Activated naive CD4-positive, alpha-beta T cell treated with anti-CD3 and anti-CD28 coated beads for 36 hours (primary cell): ENCODE results near the gene YES1. TPM values are rescaled to one million over a fixed set of nuclear protein-coding genes. Genes with fewer than 3 reads are reported as not detected.
A peak's percentile ranks its signal among the peaks of the same experiment; 100 is the strongest.

ENCODE experiments used
- CTCF ChIA-PET: fragments of 350-600 bp; sonication (Branson Sonifier 250); formaldehyde crosslinking; loops from one replicate; lab custom pipeline; 2021; ENCODE audit warnings: antibody characterized with exemption; lab: Charles Lee
- DNase-seq: peaks from one replicate; pipeline ENCODE4 v3.0.0-alpha.2; 2020
- H3K27ac Mint-ChIP-seq: one replicate; pipeline ENCODE4 v1.8.0; 2021; ENCODE audit warnings: mild to moderate bottlenecking, mixed read lengths
- H3K27me3 Mint-ChIP-seq: one replicate; pipeline ENCODE4 v1.8.0; 2021; ENCODE audit warnings: low read depth, mixed read lengths
- H3K36me3 Mint-ChIP-seq: one replicate; pipeline ENCODE4 v1.8.0; 2021; ENCODE audit warnings: low read depth, mixed read lengths
- H3K4me1 Mint-ChIP-seq: one replicate; pipeline ENCODE4 v1.8.0; 2021; ENCODE audit warnings: low read depth, mixed read lengths
- H3K4me3 Mint-ChIP-seq: one replicate; pipeline ENCODE4 v1.8.0; 2021; ENCODE audit warnings: mild to moderate bottlenecking, moderate library complexity, mixed read lengths
- H3K9me3 Mint-ChIP-seq: one replicate; pipeline ENCODE4 v1.8.0; 2021; ENCODE audit warnings: mixed read lengths
- intact Hi-C: fragments of 100-400 bp; cut with micrococcal nuclease; formaldehyde crosslinking; loops from one replicate; pipeline ENCODE4 v1.15.1; 2023
- total RNA-seq, 2 experiments: library from RNA; stranded (reverse); gene quantifications; one replicate each; pipeline ENCODE4 v1.2.3, GENCODE V29; 2021

YES1 gene
- total RNA-seq, result 1 to 10 TPM; 6.7 to 8.3 TPM

- intact Hi-C loops, result loop anchor here (2.0 to 10.0 kb wide), 4 partner anchors 701 to 1845 kb away; partner anchors contain the start of genes METTL4, NDC80 and SMCHD1
Observed at GRCh38 chr18:811892-812375, at the start of gene YES1. Gene YES1, minus strand, starts transcription at chr18:812242. Its CDS starts 55,415 bp downstream, at chr18:756827.

GRCh38 chr18:857986-858385 is 45.9 kb upstream of the YES1 start:
- DNase-seq, result no peak
- no peaks in the 10 kb centered on the region for H3K4me1 Mint-ChIP-seq
- H3K4me3 Mint-ChIP-seq, result no peak overlapping the region
- no peaks in the 10 kb centered on the region for H3K36me3 Mint-ChIP-seq
- CTCF ChIA-PET, result no interaction called here
- H3K27ac Mint-ChIP-seq, result no peak overlapping the region
- H3K9me3 Mint-ChIP-seq, result no peaks in the 10 kb centered on the region
- peaks cover 3% of the 10 kb centered on the region for H3K27me3 Mint-ChIP-seq
- intact Hi-C loops, result no loop called here

More at GRCh38 chr18:811892-812375, at the start of gene YES1:
- peaks cover 4% of the 10 kb centered on the region for H3K36me3 Mint-ChIP-seq
- no peak for DNase-seq
- H3K9me3 Mint-ChIP-seq, result no peaks in the 10 kb centered on the region
- CTCF ChIA-PET, result interaction anchor here (2.2 to 4.3 kb wide), 3 partner anchors 19 to 99 kb away, joined by 8 to 31 read pairs (median 17); partner anchors contain the start of gene ENOSF1
- peak within 1 kb of the TSS; percentile 95 for H3K4me3 Mint-ChIP-seq
- peak within 1 kb of the TSS; percentile 99 for H3K27ac Mint-ChIP-seq
- H3K27me3 Mint-ChIP-seq, result no peaks in the 10 kb centered on the region
- H3K4me1 Mint-ChIP-seq, result peaks cover 56% of the 10 kb centered on the region

GRCh38 chr18:853471-853870 is 41.4 kb upstream of the YES1 start:
- DNase-seq, result no peak
- Mint-ChIP-seq H3K4me3 (no peak overlapping the region), H3K4me1 (no peaks in the 10 kb centered on the region), H3K27ac (no peak overlapping the region), H3K27me3 (peaks cover 3% of the 10 kb centered on the region), H3K36me3 (no peaks in the 10 kb centered on the region), H3K9me3 (no peaks in the 10 kb centered on the region)
- intact Hi-C loops, result no loop called here
- CTCF ChIA-PET, result interaction anchor here (0.6 to 2.6 kb wide), 4 partner anchors 8 to 825 kb away, joined by 3 to 7 read pairs (median 3); no protein-coding TSS in a partner anchor

- intact Hi-C loops, result no loop called here
- no peak overlapping the region for H3K4me3 Mint-ChIP-seq
- H3K36me3 Mint-ChIP-seq, result no peaks in the 10 kb centered on the region
- DNase-seq, result no peak
- H3K9me3 Mint-ChIP-seq, result no peaks in the 10 kb centered on the region
- peaks cover 3% of the 10 kb centered on the region for H3K27me3 Mint-ChIP-seq
- H3K4me1 Mint-ChIP-seq, result no peaks in the 10 kb centered on the region
- CTCF ChIA-PET, result no interaction called here
- no peak overlapping the region for H3K27ac Mint-ChIP-seq
Observed at GRCh38 chr18:850960-851359, 38.9 kb upstream of the YES1 start.

- intact Hi-C loops, result no loop called here
- CTCF ChIA-PET, result interaction anchor here (2.3 kb wide), 1 partner anchor 9 kb away, joined by 9 read pairs; no protein-coding TSS in a partner anchor
- Mint-ChIP-seq H3K4me1 (no peaks in the 10 kb centered on the region), H3K4me3 (no peak overlapping the region), H3K27me3 (peaks cover 2% of the 10 kb centered on the region), H3K36me3 (no peaks in the 10 kb centered on the region), H3K27ac (no peak overlapping the region), H3K9me3 (no peaks in the 10 kb centered on the region)
- DNase-seq, result no peak
Observed at GRCh38 chr18:849021-849420, 37.0 kb upstream of the YES1 start.

GRCh38 chr18:848062-848861 is 36.2 kb upstream of the YES1 start:
- CTCF ChIA-PET, result interaction anchor here (2.3 kb wide), 1 partner anchor 9 kb away, joined by 9 read pairs; no protein-coding TSS in a partner anchor
- Mint-ChIP-seq H3K27ac (no peak overlapping the region), H3K4me3 (no peak overlapping the region), H3K4me1 (no peaks in the 10 kb centered on the region), H3K9me3 (no peaks in the 10 kb centered on the region), H3K36me3 (no peaks in the 10 kb centered on the region), H3K27me3 (no peaks in the 10 kb centered on the region)
- intact Hi-C loops, result no loop called here
- no peak for DNase-seq

GRCh38 chr18:845152-845819 is 33.2 kb upstream of the YES1 start:
- intact Hi-C loops, result no loop called here
- CTCF ChIA-PET, result interaction anchor here (1.3 kb wide), 1 partner anchor 15 kb away, joined by 3 read pairs; no protein-coding TSS in a partner anchor
- Mint-ChIP-seq H3K36me3 (no peaks in the 10 kb centered on the region), H3K27ac (no peak overlapping the region), H3K9me3 (no peaks in the 10 kb centered on the region), H3K27me3 (no peaks in the 10 kb centered on the region), H3K4me1 (peaks cover 4% of the 10 kb centered on the region), H3K4me3 (no peak overlapping the region)
- no peak for DNase-seq

GRCh38 chr18:841647-842370 is 29.8 kb upstream of the YES1 start:
- H3K4me3 Mint-ChIP-seq, result no peak overlapping the region
- peaks cover 8% of the 10 kb centered on the region for H3K4me1 Mint-ChIP-seq
- DNase-seq, result no peak
- intact Hi-C loops, result no loop called here
- H3K27me3 Mint-ChIP-seq, result no peaks in the 10 kb centered on the region
- no peaks in the 10 kb centered on the region for H3K36me3 Mint-ChIP-seq
- no peaks in the 10 kb centered on the region for H3K9me3 Mint-ChIP-seq
- no peak overlapping the region for H3K27ac Mint-ChIP-seq
- CTCF ChIA-PET, result interaction anchor here (0.6 to 5.1 kb wide), 7 partner anchors 11 to 221 kb away, joined by 3 to 112 read pairs (median 5); partner anchors contain the start of gene ENOSF1

- CTCF ChIA-PET, result interaction anchor here (0.6 to 5.1 kb wide), 12 partner anchors 9 to 227 kb away, joined by 3 to 112 read pairs (median 4); no protein-coding TSS in a partner anchor
- Mint-ChIP-seq H3K36me3 (no peaks in the 10 kb centered on the region), H3K4me3 (no peak overlapping the region), H3K9me3 (no peaks in the 10 kb centered on the region), H3K4me1 (peaks cover 8% of the 10 kb centered on the region), H3K27me3 (no peaks in the 10 kb centered on the region), H3K27ac (no peak overlapping the region)
- intact Hi-C loops, result no loop called here
- DNase-seq, result no peak
Observed at GRCh38 chr18:840516-840915, 28.5 kb upstream of the YES1 start.

- CTCF ChIA-PET, result interaction anchor here (0.7 to 5.1 kb wide), 40 partner anchors 9 to 514 kb away, joined by 3 to 112 read pairs (median 5); partner anchors contain the start of gene ENOSF1
- Mint-ChIP-seq H3K9me3 (no peaks in the 10 kb centered on the region), H3K36me3 (no peaks in the 10 kb centered on the region), H3K27ac (no peak overlapping the region), H3K4me3 (no peak overlapping the region), H3K27me3 (no peaks in the 10 kb centered on the region), H3K4me1 (peaks cover 8% of the 10 kb centered on the region)
- DNase-seq, result no peak
- intact Hi-C loops, result no loop called here
Observed at GRCh38 chr18:840023-840408, 28.0 kb upstream of the YES1 start.

GRCh38 chr18:839224-840022 is 27.4 kb upstream of the YES1 start:
- no peaks in the 10 kb centered on the region for H3K9me3 Mint-ChIP-seq
- peaks cover 8% of the 10 kb centered on the region for H3K4me1 Mint-ChIP-seq
- H3K4me3 Mint-ChIP-seq, result no peak overlapping the region
- intact Hi-C loops, result loop anchor here (1.0 kb wide), 4 partner anchors 97 to 242 kb away; partner anchors contain the start of gene ENOSF1
- no peak overlapping the region for H3K27ac Mint-ChIP-seq
- H3K36me3 Mint-ChIP-seq, result no peaks in the 10 kb centered on the region
- H3K27me3 Mint-ChIP-seq, result no peaks in the 10 kb centered on the region
- DNase-seq, result peak; percentile 93
- CTCF ChIA-PET, result interaction anchor here (0.6 to 5.1 kb wide), 43 partner anchors 8 to 513 kb away, joined by 3 to 112 read pairs (median 5); partner anchors contain the start of gene ENOSF1
